Endothelial cell of umbilical vein (primary cell): ENCODE measurements around the gene MMP8. TPM values are rescaled to one million over a fixed set of nuclear protein-coding genes. Genes with fewer than 3 reads are reported as not detected.

Experiments used
- BruUV-seq: library from RNA; stranded (reverse); fragments of 400-500 nt; replicated peaks from 2 replicates; lab custom pipeline; 2021; lab: Mats Ljungman, UMichigan
- CTCF ChIA-PET: fragments of 300-600, 350-600 bp; sonication (Branson Sonifier 250); formaldehyde crosslinking; loops from one replicate; lab custom pipeline; 2021; ENCODE audit warnings: antibody characterized with exemption, inconsistent platforms; lab: Charles Lee
- POLR2A ChIA-PET: fragments of 300-600, 350-600 bp; sonication (Branson Sonifier 250); formaldehyde crosslinking; loops from one replicate; lab custom pipeline; 2021; ENCODE audit warnings: antibody characterized with exemption, inconsistent platforms; lab: Charles Lee
- DNase-seq: peaks from one replicate; pipeline ENCODE4 v3.0.0-alpha.2; 2011; ENCODE audit warnings: low read depth, low spot score
- FAIRE-seq: peaks from 2 replicates; lab custom pipeline; 2011; peaks lifted over from hg19 to GRCh38; lab: Jason Lieb, UNC
- H2AFZ ChIP-seq: 2 replicates; pipeline ENCODE4 v1.6.0; 2012; ENCODE audit warnings: low read depth, low read length, control low read depth, inconsistent platforms
- H3K27ac ChIP-seq: 2 replicates; pipeline ENCODE4 v1.5.1; 2011; ENCODE audit warnings: low read depth, mild to moderate bottlenecking, control low read depth, low read length, moderate library complexity; ENCODE audit not compliant: insufficient read depth
- H3K27me3 ChIP-seq, 2 experiments: 2 replicates each; pipeline versions ENCODE4 v1.6.0 to v1.6.1; 2011; ENCODE audit warnings: low read length in 2 of 2, mixed read lengths in 1 of 2; ENCODE audit not compliant: control insufficient read depth in 2 of 2, insufficient read depth in 2 of 2
- H3K36me3 ChIP-seq, 2 experiments: 2 replicates in 1 of 2; 3 replicates in 1 of 2; pipeline ENCODE4 v1.5.1; 2011; ENCODE audit warnings: low read length in 2 of 2, mild to moderate bottlenecking in 1 of 2, moderate library complexity in 1 of 2; ENCODE audit not compliant: control insufficient read depth in 2 of 2, insufficient read depth in 2 of 2; ENCODE audit errors: extremely low read depth in 1 of 2
- H3K4me1 ChIP-seq: 3 replicates; pipeline ENCODE4 v1.5.1; 2011; ENCODE audit warnings: mild to moderate bottlenecking, low read length; ENCODE audit not compliant: control insufficient read depth, insufficient read depth; ENCODE audit errors: extremely low read depth
- H3K4me2 ChIP-seq: 2 replicates; pipeline ENCODE4 v1.6.1; 2011; ENCODE audit warnings: low read length, control low read depth, mixed read lengths; ENCODE audit not compliant: insufficient read depth
- H3K4me3 ChIP-seq, 3 experiments: fragments of 200-600 bp in 1 of 3; sonication (generic), shearing (Covaris generic) in 1 of 3; replicated peaks in 1 of 3; 2 replicates each; pipeline ENCODE4 v1.5.1; 2011 to 2016; ENCODE audit warnings: control low read depth in 3 of 3, low read length in 3 of 3, mild to moderate bottlenecking in 2 of 3, inconsistent platforms in 1 of 3, low read depth in 1 of 3, moderate library complexity in 1 of 3; ENCODE audit not compliant: insufficient read depth in 1 of 3
- H3K79me2 ChIP-seq: 2 replicates; pipeline ENCODE4 v1.6.0; 2012; ENCODE audit warnings: low read length, inconsistent platforms; ENCODE audit not compliant: control insufficient read depth, insufficient read depth
- H3K9ac ChIP-seq: replicated peaks from 2 replicates; pipeline ENCODE3; 2011; ENCODE audit warnings: low read length, control low read depth; ENCODE audit not compliant: insufficient read depth; ENCODE audit errors: extremely low read depth
- H3K9me1 ChIP-seq: replicated peaks from 3 replicates; pipeline ENCODE4 v1.6.0; 2011; ENCODE audit warnings: mild to moderate bottlenecking, low read length; ENCODE audit not compliant: control insufficient read depth, insufficient read depth; ENCODE audit errors: extremely low read depth
- H3K9me3 ChIP-seq: replicated peaks from 2 replicates; pipeline ENCODE4 v1.5.1; 2012; ENCODE audit warnings: low read length, inconsistent platforms; ENCODE audit not compliant: control insufficient read depth, insufficient read depth
- H4K20me1 ChIP-seq: replicated peaks from 2 replicates; pipeline ENCODE3; 2011; ENCODE audit warnings: mild to moderate bottlenecking, low read length; ENCODE audit not compliant: control insufficient read depth, insufficient read depth; ENCODE audit errors: extremely low read depth
- EZH2 ChIP-seq: IDR thresholded peaks from 2 replicates; pipeline ENCODE4 v1.6.1; 2012; ENCODE audit warnings: borderline replicate concordance, low read depth, mild to moderate bottlenecking, moderate library complexity, low read length, inconsistent platforms; ENCODE audit not compliant: severe bottlenecking
- FOS ChIP-seq: IDR thresholded peaks from 2 replicates; pipeline ENCODE4 v1.6.1; 2011; ENCODE audit warnings: mild to moderate bottlenecking, low read length, moderate library complexity, borderline replicate concordance; ENCODE audit not compliant: insufficient read depth
- GATA2 ChIP-seq: IDR thresholded peaks from 2 replicates; pipeline ENCODE4 v1.7.0; 2011; ENCODE audit warnings: low read depth, mild to moderate bottlenecking, moderate library complexity, mixed read lengths, low read length; ENCODE audit not compliant: insufficient read length, insufficient read depth
- JUN ChIP-seq: IDR thresholded peaks from 2 replicates; pipeline ENCODE4 v1.6.1; 2011; ENCODE audit warnings: borderline replicate concordance, low read depth; ENCODE audit not compliant: insufficient read length, insufficient read depth
- MYC ChIP-seq: IDR thresholded peaks from one replicate; pipeline ENCODE4 v1.6.1; 2011; ENCODE audit warnings: mild to moderate bottlenecking, low read depth, low read length
- POLR2A ChIP-seq: IDR thresholded peaks from 2 replicates; pipeline ENCODE4 v1.6.1; 2012; ENCODE audit warnings: low read depth, mild to moderate bottlenecking, control low read depth, low read length
- POLR2AphosphoS5 ChIP-seq: IDR thresholded peaks from 2 replicates; pipeline ENCODE4 v1.6.1; 2012; ENCODE audit warnings: low read depth, mild to moderate bottlenecking, control low read depth, low read length, moderate library complexity; ENCODE audit not compliant: insufficient read depth
- dilution Hi-C: fragments of 300-500 bp; cut with MboI; formaldehyde crosslinking; loops from one replicate; pipeline ENCODE4 v1.15.0; 2019; ENCODE audit warnings: low sequenced_read_pairs; ENCODE audit not compliant: extremely low pct_ligation_motif_present
- intact Hi-C: fragments of 100-400 bp; cut with micrococcal nuclease; formaldehyde crosslinking; loops from one replicate; pipeline ENCODE4 v1.10.0; 2022
- polyA plus RNA-seq, 4 experiments: library from polyadenylated mRNA; depleted of rRNA in 3 of 4; stranded (reverse) in 3 of 4; unstranded in 1 of 4; fragments of >200 nt; gene quantifications; 2 replicates each; pipeline versions ENCODE4 v1.2.1 to v1.2.3, GENCODE V29; 2011 to 2012; ENCODE audit warnings: missing spikeins in 1 of 4
- total RNA-seq: library from RNA; stranded (reverse); gene quantifications from 2 replicates; pipeline ENCODE4 v1.2.3, GENCODE V29; 2021
- TF ChIP-seq, protein P1 (sequence below): IDR thresholded peaks from 2 replicates; pipeline ENCODE4 v1.6.1; 2011; ENCODE audit not compliant: insufficient read depth, insufficient read length
- TF ChIP-seq, protein P2 (sequence below), 2 donors: IDR thresholded peaks; 1 replicate in 1 of 2; 2 replicates in 1 of 2; pipeline ENCODE4 v1.5.1; 2011; ENCODE audit warnings: low read length in 2 of 2, mild to moderate bottlenecking in 2 of 2, moderate library complexity in 2 of 2, control low read depth in 1 of 2, inconsistent platforms in 1 of 2, low read depth in 1 of 2; ENCODE audit not compliant: insufficient read depth in 1 of 2; ENCODE audit errors: extremely low read depth in 1 of 2

Gene MMP8
- total and polyA plus RNA-seq, 2 donors (not counting 3 experiments of a cell fraction or from before 2014, with no cell fraction given): not detected

DNA sequence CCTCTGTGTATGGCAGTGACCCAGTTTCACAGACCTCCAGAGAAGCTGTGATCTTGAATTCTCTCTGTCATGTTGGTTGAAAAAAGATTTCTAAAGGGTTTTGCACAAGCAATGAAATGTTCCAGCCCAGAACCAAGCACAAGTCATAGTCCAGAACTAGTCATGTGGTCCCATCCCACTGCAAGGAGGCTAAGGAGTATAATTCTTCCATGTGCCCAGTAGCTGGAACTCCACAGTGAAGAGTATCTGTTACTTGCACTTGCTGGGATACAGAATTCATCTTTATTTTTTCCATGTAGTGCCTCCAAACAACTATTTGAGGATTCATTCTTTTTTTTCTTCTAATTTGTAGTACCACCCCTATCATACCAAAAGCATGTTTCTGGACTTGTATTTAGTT, 9.9 kb upstream of the MMP8 start:
- Histone ChIP-seq H3K36me3 (no peaks in the 10 kb centered on the region), H4K20me1 (no peaks in the 10 kb centered on the region), H3K79me2 (no peaks in the 10 kb centered on the region), H3K4me1 (peaks cover 13% of the 10 kb centered on the region), H3K4me3 (no peak overlapping the region), H3K9me1 (no peaks in the 10 kb centered on the region), H3K9ac (no peak overlapping the region), H2AFZ (no peak overlapping the region), H3K27ac (no peak overlapping the region), H3K4me2 (no peak overlapping the region), H3K9me3 (no peaks in the 10 kb centered on the region), H3K27me3 (peaks cover 0 to 3% of the 10 kb centered on the region in 2 experiments)
- CTCF ChIA-PET: interaction anchor here (0.9 to 3.0 kb wide), 12 partner anchors 19 to 207 kb away, joined by 3 to 12 read pairs (median 4); partner anchors contain the start of gene MMP10
- FAIRE-seq: no peak
- dilution Hi-C loops (no loop called here), intact Hi-C loops (no loop called here)
- POLR2A ChIA-PET: no interaction called here
- TF ChIP-seq POLR2A: no peak
- no peak for TF ChIP-seq FOS
- TF ChIP-seq MYC: no peak
- no peak for TF ChIP-seq GATA2
- no peak for TF ChIP-seq POLR2AphosphoS5
- TF ChIP-seq, protein P1, sequence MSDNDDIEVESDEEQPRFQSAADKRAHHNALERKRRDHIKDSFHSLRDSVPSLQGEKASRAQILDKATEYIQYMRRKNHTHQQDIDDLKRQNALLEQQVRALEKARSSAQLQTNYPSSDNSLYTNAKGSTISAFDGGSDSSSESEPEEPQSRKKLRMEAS: no peak
- no peak for TF ChIP-seq EZH2
- TF ChIP-seq, protein P2, sequence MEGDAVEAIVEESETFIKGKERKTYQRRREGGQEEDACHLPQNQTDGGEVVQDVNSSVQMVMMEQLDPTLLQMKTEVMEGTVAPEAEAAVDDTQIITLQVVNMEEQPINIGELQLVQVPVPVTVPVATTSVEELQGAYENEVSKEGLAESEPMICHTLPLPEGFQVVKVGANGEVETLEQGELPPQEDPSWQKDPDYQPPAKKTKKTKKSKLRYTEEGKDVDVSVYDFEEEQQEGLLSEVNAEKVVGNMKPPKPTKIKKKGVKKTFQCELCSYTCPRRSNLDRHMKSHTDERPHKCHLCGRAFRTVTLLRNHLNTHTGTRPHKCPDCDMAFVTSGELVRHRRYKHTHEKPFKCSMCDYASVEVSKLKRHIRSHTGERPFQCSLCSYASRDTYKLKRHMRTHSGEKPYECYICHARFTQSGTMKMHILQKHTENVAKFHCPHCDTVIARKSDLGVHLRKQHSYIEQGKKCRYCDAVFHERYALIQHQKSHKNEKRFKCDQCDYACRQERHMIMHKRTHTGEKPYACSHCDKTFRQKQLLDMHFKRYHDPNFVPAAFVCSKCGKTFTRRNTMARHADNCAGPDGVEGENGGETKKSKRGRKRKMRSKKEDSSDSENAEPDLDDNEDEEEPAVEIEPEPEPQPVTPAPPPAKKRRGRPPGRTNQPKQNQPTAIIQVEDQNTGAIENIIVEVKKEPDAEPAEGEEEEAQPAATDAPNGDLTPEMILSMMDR (IDR thresholded peaks at IDR 0.05; ENCODE audit: extremely low read depth in 1 of 2, insufficient read depth in 1 of 2, low read depth in 1 of 2, low read length in 2 of 2): no peak
- TF ChIP-seq JUN: no peak
- BruUV-seq: no TSS peak
- DNase-seq: no peak
